HEK293 (cell line): ENCODE data around the gene ADAMTS13.

Experiments
- CTCF ChIA-PET: fragments of 350-600 bp; formaldehyde crosslinking; extraction: SDS; loops from one replicate; lab custom pipeline; 2021; ENCODE audit warnings: antibody characterized with exemption; lab: Yijun Ruan, JAX
- POLR2A ChIA-PET: fragments of 300-600 bp; formaldehyde crosslinking; extraction: SDS; loops from one replicate; lab custom pipeline; 2020; ENCODE audit warnings: antibody characterized with exemption, inconsistent platforms; lab: Yijun Ruan, JAX
- H3K27ac ChIP-seq: fragments of 200-500 bp; sonication (Bioruptor generic); 2 replicates; pipeline ENCODE4 v1.5.1; 2014; ENCODE audit warnings: low read depth, low read length, control low read depth, inconsistent platforms; ENCODE audit errors: extremely low read depth
- H3K36me3 ChIP-seq, 2 experiments: fragments of 200-500 bp in 1 of 2; sonication (Bioruptor generic) in 1 of 2; 1 replicate in 1 of 2; 2 replicates in 1 of 2; pipeline ENCODE4 v1.5.1; 2014 to 2017; ENCODE audit warnings: inconsistent platforms in 2 of 2, low read length in 2 of 2; ENCODE audit not compliant: control insufficient read depth in 2 of 2, insufficient read depth in 1 of 2
- H3K4me1 ChIP-seq: fragments of 200-500 bp; sonication (Bioruptor generic); 2 replicates; pipeline ENCODE4 v1.5.1; 2014; ENCODE audit warnings: mild to moderate bottlenecking, low read length, inconsistent platforms; ENCODE audit not compliant: control insufficient read depth, insufficient read depth
- H3K4me3 ChIP-seq: 2 replicates; pipeline ENCODE4 v1.5.1; 2011; ENCODE audit warnings: low read depth, mild to moderate bottlenecking, control low read depth, low read length, moderate library complexity
- H3K9me3 ChIP-seq: fragments of 200-500 bp; sonication (Bioruptor generic); 2 replicates; pipeline ENCODE4 v1.5.1; 2014; ENCODE audit warnings: low read depth, low read length, inconsistent platforms; ENCODE audit not compliant: control insufficient read depth, insufficient read depth
- GLIS1 ChIP-seq: fragments of 450-650 bp; formaldehyde crosslinking; IDR thresholded peaks from 2 replicates; pipeline ENCODE4 v1.5.1; 2016; ENCODE audit warnings: missing biosample characterization, missing genetic modification characterization
- MEIS1 ChIP-seq: sonication (generic); formaldehyde crosslinking; IDR thresholded peaks from 2 replicates; pipeline ENCODE4 v1.8.1; 2022; ENCODE audit warnings: missing genetic modification reagents, mild to moderate bottlenecking, borderline replicate concordance
- PRDM4 ChIP-seq: fragments of 450-650 bp; formaldehyde crosslinking; IDR thresholded peaks from 2 replicates; pipeline ENCODE4 v1.5.1; 2017; ENCODE audit warnings: missing biosample characterization, missing genetic modification characterization
- RBAK ChIP-seq: fragments of 450-650 bp; formaldehyde crosslinking; IDR thresholded peaks from 2 replicates; pipeline ENCODE4 v1.5.1; 2016; ENCODE audit warnings: missing biosample characterization, missing genetic modification characterization
- REPIN1 ChIP-seq: fragments of 450-650 bp; formaldehyde crosslinking; IDR thresholded peaks from 2 replicates; pipeline ENCODE4 v1.5.1; 2017; ENCODE audit warnings: missing biosample characterization, missing genetic modification characterization, low read depth
- SETDB1 ChIP-seq: IDR thresholded peaks from one replicate; pipeline ENCODE4 v1.6.1; 2017; ENCODE audit warnings: mild to moderate bottlenecking, low read length, moderate library complexity, mixed read lengths; ENCODE audit not compliant: insufficient read length
- TCF7L2 ChIP-seq: IDR thresholded peaks from 2 replicates; pipeline ENCODE4 v1.6.1; 2011; ENCODE audit warnings: low read depth, mild to moderate bottlenecking, inconsistent platforms, low read length, moderate library complexity, borderline replicate concordance
- ZBTB6 ChIP-seq: fragments of 450-650 bp; formaldehyde crosslinking; IDR thresholded peaks from 2 replicates; pipeline ENCODE4 v1.5.1; 2017; ENCODE audit warnings: missing biosample characterization, missing genetic modification characterization
- ZFP37 ChIP-seq: fragments of 450-650 bp; formaldehyde crosslinking; IDR thresholded peaks from 2 replicates; pipeline ENCODE4 v1.5.1; 2016; ENCODE audit warnings: missing biosample characterization, missing genetic modification characterization
- ZNF140 ChIP-seq: fragments of 450-650 bp; formaldehyde crosslinking; IDR thresholded peaks from 2 replicates; pipeline ENCODE4 v1.5.1; 2016; ENCODE audit warnings: missing biosample characterization, missing genetic modification characterization
- ZNF239 ChIP-seq: fragments of 450-650 bp; formaldehyde crosslinking; IDR thresholded peaks from 2 replicates; pipeline ENCODE4 v1.5.1; 2016; ENCODE audit warnings: missing biosample characterization, missing genetic modification characterization
- ZNF48 ChIP-seq: fragments of 450-650 bp; formaldehyde crosslinking; IDR thresholded peaks from 2 replicates; pipeline ENCODE4 v1.5.1; 2016; ENCODE audit warnings: missing biosample characterization, missing genetic modification characterization
- ZNF513 ChIP-seq: fragments of 450-650 bp; IDR thresholded peaks from 2 replicates; pipeline ENCODE4 v1.5.1; 2018; ENCODE audit warnings: missing biosample characterization, missing genetic modification characterization
- ZNF639 ChIP-seq: fragments of 450-650 bp; formaldehyde crosslinking; IDR thresholded peaks from 2 replicates; pipeline ENCODE4 v1.5.1; 2016; ENCODE audit warnings: missing biosample characterization, missing genetic modification characterization
- ZNF658 ChIP-seq: fragments of 450-650 bp; formaldehyde crosslinking; IDR thresholded peaks from 2 replicates; pipeline ENCODE4; 2016; ENCODE audit warnings: missing biosample characterization, missing genetic modification characterization
- TF ChIP-seq, protein P1 (sequence below): fragments of 450-650 bp; formaldehyde crosslinking; IDR thresholded peaks from 2 replicates; pipeline ENCODE4; 2016; ENCODE audit warnings: missing biosample characterization, missing genetic modification characterization

Gene ADAMTS13

GRCh38 chr9:133387680-133388079 is 34.5 kb upstream of the ADAMTS13 start (continued):
- no peak for TF ChIP-seq ZNF513 (tag by site-specific recombination)

GRCh38 chr9:133389025-133389557 is 33.1 kb upstream of the ADAMTS13 start:
- TF ChIP-seq RBAK (tag by site-specific recombination) = no peak
- no peak for TF ChIP-seq REPIN1 (tag by site-specific recombination)
- TF ChIP-seq ZNF48 = no peak
- TF ChIP-seq MEIS1 = no peak
- TF ChIP-seq ZBTB6 (tag by site-specific recombination) = no peak
- TF ChIP-seq ZFP37 (tag by site-specific recombination) = no peak
- no peak for TF ChIP-seq SETDB1
- TF ChIP-seq, protein P1, sequence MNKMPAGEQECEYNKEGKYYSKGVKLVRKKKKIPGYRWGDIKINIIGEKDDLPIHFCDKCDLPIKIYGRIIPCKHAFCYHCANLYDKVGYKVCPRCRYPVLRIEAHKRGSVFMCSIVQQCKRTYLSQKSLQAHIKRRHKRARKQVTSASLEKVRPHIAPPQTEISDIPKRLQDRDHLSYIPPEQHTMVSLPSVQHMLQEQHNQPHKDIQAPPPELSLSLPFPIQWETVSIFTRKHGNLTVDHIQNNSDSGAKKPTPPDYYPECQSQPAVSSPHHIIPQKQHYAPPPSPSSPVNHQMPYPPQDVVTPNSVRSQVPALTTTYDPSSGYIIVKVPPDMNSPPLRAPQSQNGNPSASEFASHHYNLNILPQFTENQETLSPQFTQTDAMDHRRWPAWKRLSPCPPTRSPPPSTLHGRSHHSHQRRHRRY (tag by site-specific recombination) = no peak
- TF ChIP-seq TCF7L2 = no peak
- no peak for TF ChIP-seq PRDM4 (tag by site-specific recombination)
- no peak for TF ChIP-seq GLIS1
- no peak for TF ChIP-seq ZNF239
- TF ChIP-seq ZNF658 (tag by site-specific recombination) = no peak
- no peak for TF ChIP-seq ZNF639 (tag by site-specific recombination)
- POLR2A ChIA-PET = interaction anchor here (1.0 kb wide), 1 partner anchor 36 kb away, joined by 3 read pairs; no protein-coding TSS in a partner anchor
- CTCF ChIA-PET = interaction anchor here (1.6 kb wide), 1 partner anchor 9 kb away, joined by 7 read pairs; no protein-coding TSS in a partner anchor
- Histone ChIP-seq H3K4me3 (no peak overlapping the region), H3K4me1 (no peaks in the 10 kb centered on the region), H3K9me3 (no peaks in the 10 kb centered on the region), H3K27ac (no peak overlapping the region), H3K36me3 (no peaks in the 10 kb centered on the region)

GRCh38 chr9:133389562-133389961 is 32.6 kb upstream of the ADAMTS13 start:
- CTCF ChIA-PET = interaction anchor here (0.6 to 1.6 kb wide), 4 partner anchors 10 to 56 kb away, joined by 3 to 7 read pairs (median 4); no protein-coding TSS in a partner anchor

More at GRCh38 chr9:133389562-133389961, 32.6 kb upstream of the ADAMTS13 start:
- H3K4me1 ChIP-seq = no peaks in the 10 kb centered on the region
- no peak overlapping the region for H3K4me3 ChIP-seq
- H3K36me3 ChIP-seq = no peaks in the 10 kb centered on the region
- no peak for TF ChIP-seq ZNF140 (tag by site-specific recombination)
- TF ChIP-seq, all 188 proteins: peak for 0
- Histone ChIP-seq H3K9me3 (no peaks in the 10 kb centered on the region), H3K27ac (no peak overlapping the region)
- POLR2A ChIA-PET = interaction anchor here (0.6 kb wide), 1 partner anchor 55 kb away, joined by 3 read pairs; no protein-coding TSS in a partner anchor
